GM11168 (cell line): ENCODE results near the gene NTPCR.

Experiments used
- in situ Hi-C: fragments of 300-500 bp; cut with MboI; formaldehyde crosslinking; loops from one replicate; pipeline ENCODE4 v1.12.0; 2022; ENCODE audit warnings: low sequenced_read_pairs; ENCODE audit not compliant: unreplicated experiment

Gene NTPCR

GRCh38 chr1:233033361-233033760, 83.0 kb downstream of the NTPCR start:
- in situ Hi-C loops: loop anchor here (5.0 kb wide), 1 partner anchor 89 kb away; no protein-coding TSS in a partner anchor
